ENCODE measurements around the gene METTL15. TPM values are rescaled to one million over a fixed set of nuclear protein-coding genes. Genes with fewer than 3 reads are reported as not detected.
"Not testable (repeated sequence)": the region's sequence is repeated elsewhere in the genome, so short reads cannot be mapped to it uniquely, and the experiment has no call there.

Gene METTL15
- total RNA-seq, 6 experiments from 2014 or later: 6.5 to 12.0 (median 7.9) TPM

DNA sequence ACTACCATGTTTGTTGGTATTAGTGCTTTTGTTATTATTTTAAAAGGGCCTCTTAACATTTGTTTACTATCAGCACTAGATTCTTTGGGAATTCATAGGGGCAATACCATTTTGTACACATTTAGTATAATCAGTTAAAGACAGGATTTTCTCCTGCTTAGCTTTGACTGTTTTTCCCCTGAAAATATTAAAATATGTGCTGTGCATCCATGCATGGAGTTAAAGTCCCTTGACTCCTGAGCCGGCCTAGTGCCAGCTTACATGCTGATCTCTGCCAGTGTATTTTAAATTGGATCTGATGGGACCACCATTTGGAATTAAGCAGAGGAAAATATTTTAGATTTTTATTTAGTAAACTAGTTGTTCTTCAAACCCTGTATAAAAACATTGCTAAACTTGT is 161.4 kb downstream of the METTL15 start:
- intact Hi-C loops (cut with DNase I): no loop called here
- 100% methylated on average over 1 of the region's 1 CpG for WGBS (ENCODE audit: insufficient coverage, low coverage, low lambda C conversion rate, missing lambda C conversion rate)
- Histone ChIP-seq H3K4me3 (no peak overlapping the region), H3K9me3 (no peaks in the 10 kb centered on the region), H3K4me1 (no peaks in the 10 kb centered on the region), H3K27ac (no peak overlapping the region), H3K27me3 (no peaks in the 10 kb centered on the region), H3K36me3 (no peaks in the 10 kb centered on the region)
- no peak for DNase-seq
- no peak for TF ChIP-seq CTCF (IDR thresholded peaks at IDR 0.05)
- TF ChIP-seq POLR2A (IDR thresholded peaks at IDR 0.05): no peak
- ATAC-seq: no peak

DNA sequence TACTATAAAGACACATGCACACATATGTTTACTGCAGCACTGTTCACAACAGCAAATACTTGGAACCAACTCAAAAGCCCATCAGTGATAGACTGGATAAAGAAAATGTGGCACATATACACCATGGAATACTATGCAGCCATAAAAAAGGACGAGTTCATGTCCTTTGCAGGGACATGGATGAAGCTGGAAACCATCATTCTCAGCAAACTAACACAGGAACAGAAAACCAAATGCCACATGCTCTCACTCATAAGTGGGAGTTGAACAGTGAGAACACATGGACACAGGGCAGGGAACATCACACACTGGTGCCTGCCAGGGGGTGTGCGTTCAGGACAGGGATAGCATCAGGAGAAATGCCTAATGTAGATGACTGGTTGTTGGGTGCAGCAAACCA is 164.1 kb downstream of the METTL15 start:
- H3K27me3 ChIP-seq; H3K27ac ChIP-seq; H3K9me3 ChIP-seq; intact Hi-C loops (cut with DNase I); ATAC-seq; H3K4me1 ChIP-seq; DNase-seq; H3K36me3 ChIP-seq; H3K4me3 ChIP-seq: not testable (repeated sequence)
- WGBS (ENCODE audit: insufficient coverage, low coverage, low lambda C conversion rate, missing lambda C conversion rate): 87% methylated on average over 2 of the region's 2 CpGs

- H3K9me3 ChIP-seq: no peaks in the 10 kb centered on the region
- TF ChIP-seq CTCF (IDR thresholded peaks at IDR 0.05) (no peak), POLR2A (IDR thresholded peaks at IDR 0.05) (no peak)
- H3K36me3 ChIP-seq: no peaks in the 10 kb centered on the region
- DNase-seq (no peak), ATAC-seq (no peak)
- H3K4me3 ChIP-seq: no peak overlapping the region
- H3K4me1 ChIP-seq: no peaks in the 10 kb centered on the region
- H3K27me3 ChIP-seq: no peaks in the 10 kb centered on the region
- intact Hi-C loops (cut with DNase I): no loop called here
- no peak overlapping the region for H3K27ac ChIP-seq
Observed at GRCh38 chr11:28274216-28274615, 166.0 kb downstream of the METTL15 start.

DNA sequence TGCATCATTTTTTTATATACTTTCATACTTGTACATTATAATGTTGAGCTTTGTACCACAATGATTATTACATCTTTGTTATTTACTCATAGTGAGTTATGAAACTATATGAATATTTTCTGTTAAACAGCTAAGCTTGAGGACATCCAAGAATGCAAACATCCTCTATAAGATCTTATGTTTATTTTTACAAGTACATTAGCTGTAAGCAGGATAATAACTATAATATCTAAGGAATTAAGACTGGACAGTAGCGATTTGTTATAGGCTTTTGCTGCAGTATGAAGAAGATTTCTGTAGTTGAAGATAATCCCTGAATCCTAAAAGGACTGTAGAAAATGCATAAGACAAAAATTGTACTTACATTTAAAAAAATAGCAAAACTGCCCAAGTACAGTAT is 176.0 kb downstream of the METTL15 start:
- DNase-seq: no peak
- Histone ChIP-seq H3K9me3 (no peaks in the 10 kb centered on the region), H3K27me3 (no peaks in the 10 kb centered on the region), H3K36me3 (no peaks in the 10 kb centered on the region), H3K4me1 (no peaks in the 10 kb centered on the region), H3K27ac (no peak overlapping the region), H3K4me3 (no peak overlapping the region)
- TF ChIP-seq POLR2A (IDR thresholded peaks at IDR 0.05): no peak
- no peak for TF ChIP-seq CTCF (IDR thresholded peaks at IDR 0.05)
- intact Hi-C loops (cut with DNase I): no loop called here
- 70% methylated on average over 1 of the region's 1 CpG for WGBS (ENCODE audit: insufficient coverage, low coverage, low lambda C conversion rate, missing lambda C conversion rate)
- ATAC-seq: no peak

DNA sequence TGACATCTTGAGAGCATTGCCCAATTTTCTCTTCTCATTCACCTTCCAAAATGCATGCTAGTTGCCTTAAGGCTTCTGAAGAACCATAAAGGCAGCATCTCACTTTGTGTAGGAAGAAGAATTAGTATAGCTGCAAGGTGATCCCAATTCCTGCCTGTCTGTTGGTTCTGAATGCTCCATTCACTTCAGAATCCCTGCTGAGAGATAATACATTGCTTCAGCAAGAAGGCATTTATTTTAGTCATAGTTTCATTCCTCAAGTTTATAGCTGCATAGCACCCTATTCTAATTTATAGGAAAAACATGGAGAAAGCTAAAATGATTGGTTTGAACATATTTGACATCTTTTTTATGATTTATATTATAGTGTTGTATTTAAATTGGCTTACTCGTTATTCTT is 181.3 kb downstream of the METTL15 start:
- H3K27me3 ChIP-seq: no peaks in the 10 kb centered on the region
- TF ChIP-seq POLR2A (IDR thresholded peaks at IDR 0.05): no peak
- no peak for TF ChIP-seq CTCF (IDR thresholded peaks at IDR 0.05)
- ATAC-seq: no peak
- H3K27ac ChIP-seq: no peak overlapping the region
- no peak for DNase-seq
- H3K9me3 ChIP-seq: no peaks in the 10 kb centered on the region
- no peak overlapping the region for H3K4me3 ChIP-seq
- no peaks in the 10 kb centered on the region for H3K36me3 ChIP-seq
- H3K4me1 ChIP-seq: no peaks in the 10 kb centered on the region
- intact Hi-C loops (cut with DNase I): no loop called here
- 95% methylated on average over 1 of the region's 1 CpG for WGBS (ENCODE audit: insufficient coverage, low coverage, low lambda C conversion rate, missing lambda C conversion rate)

- H3K27me3 ChIP-seq; H3K4me3 ChIP-seq; H3K27ac ChIP-seq; H3K4me1 ChIP-seq; DNase-seq; H3K9me3 ChIP-seq; H3K36me3 ChIP-seq; ATAC-seq; intact Hi-C loops (cut with DNase I): not testable (repeated sequence)
- WGBS (ENCODE audit: insufficient coverage, low coverage, low lambda C conversion rate, missing lambda C conversion rate): 95% methylated on average over 6 of the region's 7 CpGs
Observed at GRCh38 chr11:28290995-28291394, 182.8 kb downstream of the METTL15 start.
